ENCODE data around the gene DLGAP3.
"Not testable (repeated sequence)": the region's sequence is repeated elsewhere in the genome, so short reads cannot be mapped to it uniquely, and the experiment has no call there.

The DLGAP3 gene

DNA sequence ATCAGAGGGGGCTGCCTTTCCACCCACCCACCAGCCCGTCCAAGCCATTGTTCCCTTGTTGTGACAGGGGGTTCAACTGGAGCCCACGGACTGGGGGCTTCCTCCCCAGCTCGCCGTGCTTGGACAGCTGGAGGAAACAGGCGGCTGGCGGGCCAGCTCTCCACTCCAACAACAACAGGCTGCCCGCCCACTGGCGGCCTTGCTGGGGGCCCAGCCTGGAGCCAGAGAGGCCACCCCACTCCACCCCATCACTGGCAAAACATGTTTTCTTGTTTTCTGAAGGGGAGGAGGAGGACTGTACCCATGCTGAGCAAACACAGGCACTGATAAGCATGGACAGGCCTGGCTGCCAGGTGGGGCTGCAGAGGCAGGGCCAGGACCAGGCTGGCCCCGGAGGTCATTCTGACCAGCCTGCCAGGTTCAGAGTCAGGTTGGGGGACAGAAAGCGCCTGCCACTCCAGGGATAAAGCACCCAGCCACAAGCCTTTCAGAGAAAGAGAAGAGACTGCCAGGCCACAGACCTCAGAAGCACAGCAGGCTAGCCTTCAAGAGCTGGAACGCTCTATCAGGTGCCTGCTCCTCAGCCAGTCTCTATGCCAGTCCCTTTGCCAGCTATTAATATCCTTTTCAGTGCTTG, 103.9 kb downstream of the DLGAP3 start:
- no peak overlapping the region for H4K12ac ChIP-seq (ENCODE audit: low read depth, low read length)
- H3K27me3 ChIP-seq (ENCODE audit: insufficient read depth, low read length): no peaks in the 10 kb centered on the region
- no peak overlapping the region for H3K18ac ChIP-seq (ENCODE audit: low read length)
- H3K4ac ChIP-seq (ENCODE audit: low read depth, low read length): no peak overlapping the region
- H3K79me1 ChIP-seq (ENCODE audit: low read length): peaks cover 1% of the 10 kb centered on the region
- H3K23ac ChIP-seq (ENCODE audit: low read length): no peak overlapping the region
- no peak overlapping the region for H3K9ac ChIP-seq (ENCODE audit: low read length)
- H3K14ac ChIP-seq (ENCODE audit: low read length): no peak overlapping the region
- H3K4me2 ChIP-seq (ENCODE audit: low read length): no peak overlapping the region
- H3K36me3 ChIP-seq (ENCODE audit: control insufficient read depth in 1 of 2, insufficient read depth in 2 of 2, low read length in 2 of 2): no peaks in the 10 kb centered on the region
- H3K9me3 ChIP-seq (ENCODE audit: insufficient read depth, low read depth, low read length): no peaks in the 10 kb centered on the region
- no peak overlapping the region for H4K8ac ChIP-seq (ENCODE audit: low read depth, low read length)
- no peak overlapping the region for H2BK12ac ChIP-seq (ENCODE audit: low read length)
- H4K91ac ChIP-seq (ENCODE audit: low read depth, low read length): no peak overlapping the region
- H2AK5ac ChIP-seq (ENCODE audit: low read length): no peak overlapping the region
- no CpG with 5 or more reads among the region's 11 CpGs for WGBS (ENCODE audit: extremely low coverage, insufficient coverage, insufficient read length)
- no peak overlapping the region for H2AFZ ChIP-seq (ENCODE audit: insufficient read depth, low read length, poor library complexity)
- H3K4me1 ChIP-seq (ENCODE audit: control insufficient read depth in 1 of 2, insufficient read depth in 2 of 2, low read length in 2 of 2): peaks cover 8 to 10% of the 10 kb centered on the region in 2 experiments
- no peak for DNase-seq
- no peak overlapping the region for H2BK120ac ChIP-seq (ENCODE audit: insufficient read depth, low read length, poor library complexity)
- no peak overlapping the region for H2BK5ac ChIP-seq (ENCODE audit: low read depth, low read length, poor library complexity)
- H3K4me3 ChIP-seq (ENCODE audit: low read depth, low read length): no peak overlapping the region
- no peaks in the 10 kb centered on the region for H3K79me2 ChIP-seq (ENCODE audit: control insufficient read depth, insufficient read depth, low read length, poor library complexity)
- no peak overlapping the region for H3K27ac ChIP-seq (ENCODE audit: low read depth, low read length)

DNA sequence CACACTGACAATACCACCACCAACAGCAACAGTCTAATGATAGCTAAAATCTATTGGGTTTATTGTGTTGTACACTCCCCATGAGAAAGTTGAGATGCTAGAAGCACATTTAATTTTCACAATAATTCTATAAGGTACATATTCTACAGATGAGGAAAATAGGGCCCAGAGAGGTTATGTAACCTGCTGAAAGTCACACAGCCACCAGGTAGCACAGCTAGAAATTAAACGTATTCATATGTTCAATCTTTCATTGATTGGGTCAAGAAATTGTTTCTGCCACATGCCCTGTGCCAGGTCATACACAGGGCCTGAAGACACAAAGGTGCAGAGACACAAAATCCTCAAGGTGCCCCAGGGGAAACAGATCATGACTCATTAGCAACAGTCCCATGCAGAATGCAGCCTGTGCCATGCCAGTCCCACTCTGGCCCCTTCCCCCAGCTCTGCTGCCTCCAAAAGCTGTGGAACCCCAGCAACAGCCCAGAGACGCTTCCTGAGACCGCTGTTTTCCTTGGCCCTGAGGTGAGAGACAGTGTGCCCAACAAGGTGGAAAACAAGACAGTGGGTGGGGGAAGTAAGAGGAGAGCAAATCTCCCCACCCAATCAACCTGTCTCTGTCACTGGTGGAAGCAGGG, 104.5 kb downstream of the DLGAP3 start:
- Histone ChIP-seq H2BK120ac (ENCODE audit: insufficient read depth, low read length, poor library complexity) (no peak overlapping the region), H3K9ac (ENCODE audit: low read length) (no peak overlapping the region), H3K27me3 (ENCODE audit: insufficient read depth, low read length) (no peaks in the 10 kb centered on the region), H3K23ac (ENCODE audit: low read length) (no peak overlapping the region), H4K91ac (ENCODE audit: low read depth, low read length) (no peak overlapping the region), H4K12ac (ENCODE audit: low read depth, low read length) (no peak overlapping the region), H3K79me2 (ENCODE audit: control insufficient read depth, insufficient read depth, low read length, poor library complexity) (no peaks in the 10 kb centered on the region), H4K8ac (ENCODE audit: low read depth, low read length) (no peak overlapping the region), H3K4me2 (ENCODE audit: low read length) (no peak overlapping the region), H2AK5ac (ENCODE audit: low read length) (no peak overlapping the region), H3K36me3 (ENCODE audit: control insufficient read depth in 1 of 2, insufficient read depth in 2 of 2, low read length in 2 of 2) (no peaks in the 10 kb centered on the region), H2BK12ac (ENCODE audit: low read length) (no peak overlapping the region), H3K14ac (ENCODE audit: low read length) (no peak overlapping the region), H3K4ac (ENCODE audit: low read depth, low read length) (no peak overlapping the region), H3K18ac (ENCODE audit: low read length) (no peak overlapping the region), H3K79me1 (ENCODE audit: low read length) (peaks cover 1% of the 10 kb centered on the region), H2BK5ac (ENCODE audit: low read depth, low read length, poor library complexity) (no peak overlapping the region), H3K4me3 (ENCODE audit: low read depth, low read length) (no peak overlapping the region), H3K27ac (ENCODE audit: low read depth, low read length) (no peak overlapping the region), H3K9me3 (ENCODE audit: insufficient read depth, low read depth, low read length) (no peaks in the 10 kb centered on the region), H3K4me1 (ENCODE audit: control insufficient read depth in 1 of 2, insufficient read depth in 2 of 2, low read length in 2 of 2) (peaks cover 8 to 10% of the 10 kb centered on the region in 2 experiments), H2AFZ (ENCODE audit: insufficient read depth, low read length, poor library complexity) (no peak overlapping the region)
- no peak for DNase-seq
- no CpG with 5 or more reads among the region's 3 CpGs for WGBS (ENCODE audit: extremely low coverage, insufficient coverage, insufficient read length)

DNA sequence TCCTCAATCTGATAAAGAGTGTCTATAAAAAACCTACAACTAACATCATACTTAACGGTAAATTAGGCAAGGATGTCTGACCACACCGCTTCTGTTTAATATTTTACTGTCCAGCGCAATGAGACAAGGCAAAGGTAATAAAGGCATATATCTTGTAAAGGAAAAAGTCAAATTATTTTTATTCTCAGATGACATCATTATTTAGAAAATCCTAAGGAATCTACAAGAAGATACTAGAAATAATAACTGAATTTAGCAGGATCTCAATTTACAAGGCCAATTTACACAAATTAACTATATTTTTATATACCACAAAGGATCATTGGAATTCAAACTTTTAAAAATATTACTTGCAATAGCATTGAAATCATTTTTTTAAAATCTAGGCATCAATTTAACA, 107.2 kb downstream of the DLGAP3 start:
- Histone ChIP-seq H3K79me2 (ENCODE audit: control insufficient read depth, insufficient read depth, low read length, poor library complexity) (no peaks in the 10 kb centered on the region), H3K79me1 (ENCODE audit: low read length) (peaks cover 1% of the 10 kb centered on the region), H3K4me3 (ENCODE audit: low read depth, low read length) (no peak overlapping the region), H2BK120ac (ENCODE audit: insufficient read depth, low read length, poor library complexity) (no peak overlapping the region), H3K23ac (ENCODE audit: low read length) (no peak overlapping the region), H2BK12ac (ENCODE audit: low read length) (no peak overlapping the region), H3K27ac (ENCODE audit: low read depth, low read length) (no peak overlapping the region), H3K4me2 (ENCODE audit: low read length) (no peak overlapping the region), H3K14ac (ENCODE audit: low read length) (no peak overlapping the region), H3K4ac (ENCODE audit: low read depth, low read length) (no peak overlapping the region), H3K9ac (ENCODE audit: low read length) (no peak overlapping the region), H2AK5ac (ENCODE audit: low read length) (no peak overlapping the region), H3K9me3 (ENCODE audit: insufficient read depth, low read depth, low read length) (no peaks in the 10 kb centered on the region), H4K91ac (ENCODE audit: low read depth, low read length) (no peak overlapping the region), H4K8ac (ENCODE audit: low read depth, low read length) (no peak overlapping the region), H2BK5ac (ENCODE audit: low read depth, low read length, poor library complexity) (no peak overlapping the region), H3K4me1 (ENCODE audit: control insufficient read depth in 1 of 2, insufficient read depth in 2 of 2, low read length in 2 of 2) (peaks cover 8 to 10% of the 10 kb centered on the region in 2 experiments), H3K36me3 (ENCODE audit: control insufficient read depth in 1 of 2, insufficient read depth in 2 of 2, low read length in 2 of 2) (no peaks in the 10 kb centered on the region), H2AFZ (ENCODE audit: insufficient read depth, low read length, poor library complexity) (no peak overlapping the region), H3K18ac (ENCODE audit: low read length) (no peak overlapping the region), H4K12ac (ENCODE audit: low read depth, low read length) (no peak overlapping the region), H3K27me3 (ENCODE audit: insufficient read depth, low read length) (no peaks in the 10 kb centered on the region)
- DNase-seq: no peak
- WGBS (ENCODE audit: extremely low coverage, insufficient coverage, insufficient read length): no CpG with 5 or more reads among the region's 3 CpGs

DNA sequence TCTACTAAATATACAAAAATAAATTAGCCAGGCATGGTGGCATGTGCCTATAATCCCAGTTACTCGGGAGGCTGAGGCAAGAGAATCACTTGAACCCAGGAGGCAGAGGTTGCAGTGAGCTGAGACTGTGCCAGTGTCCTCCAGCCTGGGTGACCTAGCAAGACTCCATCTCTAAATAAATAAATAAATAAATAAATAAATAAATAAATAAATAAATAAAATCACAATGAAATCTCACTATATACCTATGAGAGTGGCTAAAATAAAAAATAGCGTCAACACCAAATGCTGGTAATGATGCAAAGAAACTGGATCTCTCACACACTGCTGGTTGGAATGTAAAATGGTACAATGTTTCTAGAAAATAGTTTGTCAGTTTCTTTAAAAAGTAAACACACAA, 110.6 kb downstream of the DLGAP3 start:
- H3K4me1 ChIP-seq (ENCODE audit: control insufficient read depth in 1 of 2, insufficient read depth in 2 of 2, low read length in 2 of 2); H2AK5ac ChIP-seq (ENCODE audit: low read length); H3K23ac ChIP-seq (ENCODE audit: low read length); H3K79me1 ChIP-seq (ENCODE audit: low read length); H4K8ac ChIP-seq (ENCODE audit: low read depth, low read length); H3K4me3 ChIP-seq (ENCODE audit: low read depth, low read length); H2AFZ ChIP-seq (ENCODE audit: insufficient read depth, low read length, poor library complexity); H4K12ac ChIP-seq (ENCODE audit: low read depth, low read length); H3K9me3 ChIP-seq (ENCODE audit: insufficient read depth, low read depth, low read length); DNase-seq; H3K27ac ChIP-seq (ENCODE audit: low read depth, low read length); H3K9ac ChIP-seq (ENCODE audit: low read length); H3K4ac ChIP-seq (ENCODE audit: low read depth, low read length); H4K91ac ChIP-seq (ENCODE audit: low read depth, low read length); H3K36me3 ChIP-seq (ENCODE audit: control insufficient read depth in 1 of 2, insufficient read depth in 2 of 2, low read length in 2 of 2); H3K18ac ChIP-seq (ENCODE audit: low read length); H3K14ac ChIP-seq (ENCODE audit: low read length); H2BK5ac ChIP-seq (ENCODE audit: low read depth, low read length, poor library complexity); H2BK120ac ChIP-seq (ENCODE audit: insufficient read depth, low read length, poor library complexity); H3K27me3 ChIP-seq (ENCODE audit: insufficient read depth, low read length); H2BK12ac ChIP-seq (ENCODE audit: low read length); H3K79me2 ChIP-seq (ENCODE audit: control insufficient read depth, insufficient read depth, low read length, poor library complexity); H3K4me2 ChIP-seq (ENCODE audit: low read length): not testable (repeated sequence)
- WGBS (ENCODE audit: extremely low coverage, insufficient coverage, insufficient read length): no CpG with 5 or more reads among the region's 2 CpGs

Measured in trophoblast cell (in vitro differentiated cells and primary cell).